GM23248 (cell line): Measurements from ENCODE around the gene SELENOS. TPM values are rescaled to one million over a fixed set of nuclear protein-coding genes. Genes with fewer than 3 reads are reported as not detected.

Source experiments
- DNase-seq: peaks from one replicate; pipeline ENCODE4 v3.0.0-alpha.2; 2015
- H2AFZ ChIP-seq: fragments of 200-600 bp; sonication (generic); 2 replicates; pipeline ENCODE4 v1.6.1; 2016; ENCODE audit warnings: antibody characterized with exemption
- H3F3A ChIP-seq: fragments of 200-600 bp; sonication (generic); 2 replicates; pipeline ENCODE4 v1.6.1; 2016; ENCODE audit warnings: mild to moderate bottlenecking, antibody characterized with exemption, mixed run types; ENCODE audit not compliant: insufficient read depth
- H3K27ac ChIP-seq: fragments of 200-600 bp; sonication (generic); 2 replicates; pipeline ENCODE4 v1.5.1; 2016; ENCODE audit warnings: mild to moderate bottlenecking
- H3K27me3 ChIP-seq: fragments of 200-600 bp; sonication (generic); replicated peaks from 2 replicates; pipeline ENCODE4 v1.6.1; 2016; ENCODE audit warnings: mild to moderate bottlenecking; ENCODE audit not compliant: insufficient read depth
- H3K36me3 ChIP-seq: fragments of 200-600 bp; sonication (generic); 2 replicates; pipeline ENCODE4 v1.6.1; 2016; ENCODE audit warnings: low read depth, mild to moderate bottlenecking
- H3K4me1 ChIP-seq: fragments of 200-600 bp; sonication (generic); 2 replicates; pipeline ENCODE4 v1.6.1; 2016; ENCODE audit warnings: mild to moderate bottlenecking; ENCODE audit not compliant: insufficient read depth
- H3K4me2 ChIP-seq: fragments of 200-600 bp; sonication (generic); one replicate; pipeline ENCODE4 v1.6.1; 2016; ENCODE audit warnings: mild to moderate bottlenecking; ENCODE audit not compliant: unreplicated experiment
- H3K4me3 ChIP-seq: fragments of 200-600 bp; sonication (generic); 2 replicates; pipeline ENCODE4 v1.5.1; 2016; ENCODE audit warnings: mild to moderate bottlenecking
- H3K79me2 ChIP-seq: fragments of 200-600 bp; sonication (generic); 2 replicates; pipeline ENCODE4 v1.6.1; 2016; ENCODE audit warnings: mild to moderate bottlenecking; ENCODE audit not compliant: insufficient read depth
- H3K9ac ChIP-seq: fragments of 200-600 bp; sonication (generic); 2 replicates; pipeline ENCODE4 v1.6.1; 2016; ENCODE audit warnings: mild to moderate bottlenecking
- H3K9me2 ChIP-seq: fragments of 200-600 bp; sonication (generic); 2 replicates; pipeline ENCODE4 v1.6.1; 2016; ENCODE audit warnings: mixed run types, mild to moderate bottlenecking, moderate library complexity; ENCODE audit not compliant: insufficient read depth
- H3K9me3 ChIP-seq: fragments of 200-600 bp; sonication (generic); one replicate; pipeline ENCODE4 v1.6.1; 2017; ENCODE audit warnings: low read depth
- H4K20me1 ChIP-seq: fragments of 200-600 bp; sonication (generic); 2 replicates; pipeline ENCODE4 v1.6.0; 2016; ENCODE audit not compliant: insufficient read depth
- EZH2 ChIP-seq: fragments of 200-600 bp; sonication (generic); IDR thresholded peaks from 2 replicates; pipeline ENCODE4 v1.6.1; 2018; ENCODE audit warnings: antibody characterized with exemption, mild to moderate bottlenecking; ENCODE audit not compliant: insufficient read depth, poor library complexity, severe bottlenecking
- EZH2phosphoT487 ChIP-seq: fragments of 200-600 bp; sonication (generic); IDR thresholded peaks from 2 replicates; pipeline ENCODE4 v1.6.1; 2018; ENCODE audit warnings: antibody characterized with exemption, moderate library complexity, mild to moderate bottlenecking, low read depth; ENCODE audit not compliant: insufficient read depth
- WGBS, 2 experiments: methylation state at CpG; one replicate each; pipeline ENCODE4 v1.1.6; 2015 to 2017; ENCODE audit warnings: low lambda C conversion rate in 2 of 2, low coverage in 1 of 2; ENCODE audit errors: missing lambda C conversion rate in 2 of 2; 5-methylcytosine and 5-hydroxymethylcytosine counted together
- in situ Hi-C: fragments of 300-500 bp; cut with MboI; formaldehyde crosslinking; loops from 2 replicates; pipeline ENCODE4 v1.15.0; 2020
- polyA plus RNA-seq: library from polyadenylated mRNA; unstranded; fragments of >200 nt; fragmentation: Nextera tagmentation; extraction: Ambion mirVana; gene quantifications from 2 replicates; pipeline ENCODE4 v1.2.1, GENCODE V29; 2016
- total RNA-seq: library from RNA; depleted of rRNA; stranded (reverse); fragments of >200 nt; shearing (Covaris generic); gene quantifications from 2 replicates; pipeline ENCODE4 v1.2.3, GENCODE V29; 2014

SELENOS gene
- total and polyA plus RNA-seq, 2 experiments from 2014 or later = 98.7 to 142 TPM

DNA sequence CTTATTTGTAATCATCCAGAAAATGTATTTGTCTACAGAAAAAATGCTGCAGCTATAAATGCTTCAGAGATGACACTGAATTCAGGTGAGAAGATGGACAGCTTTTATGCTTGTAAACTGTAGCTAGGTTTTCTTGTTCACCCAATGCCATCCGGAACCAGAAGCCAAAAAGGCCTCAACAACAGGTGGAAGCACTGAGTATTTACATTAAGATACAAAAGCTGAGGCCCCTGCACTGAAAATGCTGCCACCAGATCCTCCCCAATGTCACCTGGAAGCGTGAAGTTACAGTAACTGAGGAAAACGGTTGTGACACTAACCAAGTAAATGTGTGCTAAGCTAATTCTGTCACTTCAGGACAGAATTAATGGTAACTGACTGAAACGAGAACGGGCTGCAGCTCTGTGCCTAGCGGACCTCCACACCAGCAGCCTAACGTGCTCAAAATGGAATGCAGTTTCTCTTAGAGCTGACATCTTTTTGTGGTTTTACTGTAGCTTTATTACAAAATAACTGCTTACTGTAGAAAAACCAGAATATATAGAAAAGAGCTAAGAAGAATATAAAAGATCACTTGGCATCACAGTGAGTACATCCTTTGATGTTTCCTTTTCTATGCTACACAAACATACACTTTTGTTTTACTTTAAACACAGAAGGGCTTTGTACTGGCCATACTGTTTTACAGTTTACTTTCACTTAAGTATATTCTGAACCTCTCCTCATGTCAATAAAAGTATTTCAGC lies 33.1 kb downstream of the SELENOS start:
- Histone ChIP-seq H3K4me1 (peaks cover 31% of the 10 kb centered on the region), H3K36me3 (no peaks in the 10 kb centered on the region), H3K9me2 (no peaks in the 10 kb centered on the region), H3F3A (peaks cover 36% of the 10 kb centered on the region), H4K20me1 (peaks cover 16% of the 10 kb centered on the region), H3K9ac (no peak overlapping the region), H3K4me3 (no peak overlapping the region), H3K27me3 (no peaks in the 10 kb centered on the region), H3K27ac (no peak overlapping the region), H2AFZ (no peak overlapping the region), H3K4me2 (no peak overlapping the region), H3K9me3 (no peaks in the 10 kb centered on the region), H3K79me2 (peaks cover 100% of the 10 kb centered on the region)
- TF ChIP-seq EZH2 = no peak
- TF ChIP-seq EZH2phosphoT487 = no peak
- in situ Hi-C loops = no loop called here
- no peak for DNase-seq
- WGBS, 2 experiments = 79 to 81% methylated on average over 7 of the region's 7 CpGs

DNA sequence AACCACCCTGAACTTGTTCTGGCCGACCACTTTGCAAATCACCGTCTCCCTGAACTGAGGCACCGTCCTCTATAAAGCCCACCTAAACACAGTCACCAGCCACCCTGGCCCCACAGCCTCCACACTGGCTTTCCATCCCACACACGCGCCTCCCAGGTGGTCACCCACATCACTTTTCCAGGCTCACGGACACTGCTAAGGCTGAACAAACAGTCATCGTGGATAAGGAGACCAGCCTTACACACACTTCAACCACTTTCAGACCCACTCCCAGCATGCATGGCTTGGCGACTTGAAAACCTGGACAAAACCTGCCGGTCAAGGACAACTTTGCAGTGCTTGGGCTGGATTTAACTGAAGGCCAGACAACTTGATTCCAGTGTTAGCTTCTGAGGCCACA lies 33.9 kb downstream of the SELENOS start:
- H3F3A ChIP-seq = peaks cover 39% of the 10 kb centered on the region
- 93 to 96% methylated on average over 9 of the region's 9 CpGs for WGBS, 2 experiments
- DNase-seq = no peak
- no peak overlapping the region for H3K9ac ChIP-seq
- peaks cover 16% of the 10 kb centered on the region for H4K20me1 ChIP-seq
- in situ Hi-C loops = no loop called here
- H3K27ac ChIP-seq = no peak overlapping the region
- H3K4me1 ChIP-seq = peaks cover 29% of the 10 kb centered on the region
- H3K4me3 ChIP-seq = no peak overlapping the region
- H3K4me2 ChIP-seq = no peak overlapping the region
- H3K27me3 ChIP-seq = no peaks in the 10 kb centered on the region
- no peaks in the 10 kb centered on the region for H3K9me3 ChIP-seq
- H3K79me2 ChIP-seq = peaks cover 100% of the 10 kb centered on the region
- H3K36me3 ChIP-seq = no peaks in the 10 kb centered on the region
- H2AFZ ChIP-seq = no peak overlapping the region
- TF ChIP-seq EZH2phosphoT487 = no peak
- no peaks in the 10 kb centered on the region for H3K9me2 ChIP-seq

DNA sequence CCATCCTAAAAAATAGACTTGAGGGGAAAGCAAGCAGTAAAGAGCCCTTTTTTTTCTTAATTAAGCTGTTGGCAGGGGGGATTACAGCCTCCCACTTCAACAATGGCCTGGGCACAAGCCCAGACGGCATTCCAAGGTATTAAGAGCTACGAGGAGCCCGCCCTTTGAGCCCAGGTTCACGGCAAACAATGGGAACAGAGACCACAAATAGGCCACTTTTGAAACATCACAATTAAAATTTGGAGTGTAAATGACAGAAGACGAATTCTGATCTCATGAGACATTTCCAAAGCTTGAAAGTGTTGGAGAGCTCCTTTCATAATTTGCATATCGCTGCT lies 34.3 kb downstream of the SELENOS start:
- H3K27me3 ChIP-seq = no peaks in the 10 kb centered on the region
- in situ Hi-C loops = no loop called here
- H3K79me2 ChIP-seq = peaks cover 100% of the 10 kb centered on the region
- no peaks in the 10 kb centered on the region for H3K9me3 ChIP-seq
- no peaks in the 10 kb centered on the region for H3K36me3 ChIP-seq
- H3K4me1 ChIP-seq = peaks cover 29% of the 10 kb centered on the region
- DNase-seq = no peak
- H3K27ac ChIP-seq = peak overlapping the region; percentile 47; the same call in 1 of the 2 replicates
- peak overlapping the region; percentile 35 for H3K4me2 ChIP-seq
- H3K9ac ChIP-seq = no peak overlapping the region
- peaks cover 16% of the 10 kb centered on the region for H4K20me1 ChIP-seq
- H3K9me2 ChIP-seq = no peaks in the 10 kb centered on the region
- H3K4me3 ChIP-seq = no peak overlapping the region
- peaks cover 40% of the 10 kb centered on the region for H3F3A ChIP-seq
- H2AFZ ChIP-seq = no peak overlapping the region
- 49 to 62% methylated on average over 6 of the region's 6 CpGs for WGBS, 2 experiments
- TF ChIP-seq EZH2phosphoT487 (no peak), EZH2 (no peak)

DNA sequence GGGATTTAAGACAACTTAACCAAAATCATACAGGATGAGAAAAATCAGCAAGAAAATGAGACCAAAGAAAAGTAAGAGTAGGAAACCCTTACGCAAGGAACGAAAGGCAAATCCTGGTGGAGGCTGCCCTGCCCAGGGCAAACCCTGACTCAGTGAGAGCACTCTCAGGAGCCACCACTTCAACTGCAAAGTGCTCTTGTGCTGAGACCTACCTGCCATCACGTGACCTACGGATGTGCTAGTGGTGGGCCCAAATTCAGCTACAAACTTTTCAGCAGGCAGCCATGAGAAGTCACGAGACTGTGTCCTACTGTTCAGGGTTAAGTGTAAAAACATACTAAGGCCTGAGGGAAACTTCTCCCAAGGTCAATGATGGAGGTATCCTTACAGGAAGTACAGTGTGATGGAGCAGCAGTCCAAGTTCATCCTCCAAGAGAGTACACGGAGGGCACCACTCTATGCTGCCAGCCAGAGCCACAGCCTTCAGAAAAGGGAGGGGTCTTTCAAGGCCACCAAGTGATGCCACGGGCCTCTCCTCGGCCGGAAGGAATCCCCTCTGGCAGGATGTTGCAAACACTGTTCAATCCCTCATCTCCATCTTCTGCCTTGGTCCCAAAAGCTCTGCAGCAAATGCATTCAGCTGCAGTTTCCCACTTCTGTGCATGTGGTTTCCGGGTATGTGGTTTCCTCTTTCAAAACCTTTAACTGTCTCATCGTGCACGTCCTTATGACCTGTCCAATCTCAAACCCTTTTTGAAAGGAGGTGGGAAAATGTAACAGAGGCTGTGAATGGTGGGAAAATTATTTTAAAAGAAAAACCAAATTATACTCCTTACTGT lies 34.9 kb downstream of the SELENOS start:
- H3K36me3 ChIP-seq = no peaks in the 10 kb centered on the region
- peaks cover 40% of the 10 kb centered on the region for H3F3A ChIP-seq
- peaks cover 16% of the 10 kb centered on the region for H4K20me1 ChIP-seq
- peak; percentile 69 for DNase-seq
- H3K27ac ChIP-seq = peak overlapping the region; percentile 47; the same call in 1 of the 2 replicates
- no peaks in the 10 kb centered on the region for H3K9me2 ChIP-seq
- in situ Hi-C loops = no loop called here
- no peak overlapping the region for H3K4me3 ChIP-seq
- no peak overlapping the region for H3K9ac ChIP-seq
- H3K27me3 ChIP-seq = no peaks in the 10 kb centered on the region
- no peaks in the 10 kb centered on the region for H3K9me3 ChIP-seq
- peaks cover 100% of the 10 kb centered on the region for H3K79me2 ChIP-seq
- H2AFZ ChIP-seq = no peak overlapping the region
- peaks cover 29% of the 10 kb centered on the region for H3K4me1 ChIP-seq
- 62 to 63% methylated on average over 12 of the region's 12 CpGs for WGBS, 2 experiments
- peak overlapping the region; percentile 35 for H3K4me2 ChIP-seq
- no peak for TF ChIP-seq EZH2phosphoT487
